Cardiac septum (tissue), 1 donor: ENCODE data around the gene PLXND1. TPM values are rescaled to one million over a fixed set of nuclear protein-coding genes. Genes with fewer than 3 reads are reported as not detected.
"Not testable (repeated sequence)": the region's sequence is repeated elsewhere in the genome, so short reads cannot be mapped to it uniquely, and the experiment has no call there.

Experiments
- DNase-seq: peaks from one replicate; pipeline ENCODE4 v3.0.0-alpha.2; 2020; ENCODE audit warnings: low spot score
- intact Hi-C: fragments of 100-400 bp; cut with DNase I; formaldehyde crosslinking; loops from one replicate; pipeline ENCODE4 v1.14.0; 2022
- total RNA-seq: library from RNA; stranded (reverse); fragmentation: NEBNext Ultra II Directional; extraction: Animal tissue kit (Norgen Biotek cat#: 25700); gene quantifications from one replicate; pipeline ENCODE4 v1.2.1, GENCODE V29; 2021
- donor health status: DM: no; HTN: no; CAD: no.

PLXND1 gene
- total RNA-seq, 1 donor from 2014 or later, result 54.8 TPM

DNA sequence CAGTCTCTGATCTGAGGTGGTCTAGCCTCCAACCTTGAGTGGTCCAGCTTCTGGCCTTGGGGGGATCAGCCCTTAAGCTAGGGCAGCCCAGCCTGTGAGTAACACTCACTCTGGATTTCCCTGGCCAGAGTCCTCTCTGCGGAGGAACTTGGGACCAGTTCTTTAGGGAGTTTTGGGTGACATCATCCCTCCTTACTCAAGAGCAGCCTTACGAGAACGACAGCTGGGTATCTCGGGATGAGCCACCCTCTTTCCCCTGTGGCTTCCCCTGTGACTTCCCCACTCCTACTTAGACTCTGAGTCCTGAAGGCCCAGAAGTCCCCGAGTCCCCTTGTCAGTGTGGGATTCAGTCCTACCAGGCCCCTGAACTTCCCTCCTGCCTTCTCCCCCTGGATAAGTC, 10.2 kb upstream of the PLXND1 start:
- intact Hi-C loops, result no loop called here
- DNase-seq, result no peak

DNA sequence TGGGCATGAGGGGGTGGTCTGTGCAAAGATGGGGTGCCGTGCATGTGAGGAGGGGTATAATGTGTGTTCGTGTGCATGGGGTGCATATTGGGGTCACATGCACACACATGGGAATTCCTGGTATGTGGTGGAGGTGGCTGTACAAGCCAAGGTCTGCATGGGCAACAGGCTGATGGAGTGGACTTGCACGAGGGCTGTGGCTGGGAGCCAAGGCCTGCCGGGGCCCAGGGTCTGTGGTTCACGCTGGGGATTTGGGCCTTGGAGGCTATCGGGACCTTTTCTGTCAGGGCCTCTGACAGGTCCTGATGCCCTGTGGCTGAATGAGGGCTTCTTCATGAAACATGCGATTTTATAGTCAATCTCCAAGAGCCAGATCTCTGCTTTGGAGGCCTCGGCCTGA, 9.8 kb upstream of the PLXND1 start:
- intact Hi-C loops, result no loop called here
- DNase-seq, result no peak

DNA sequence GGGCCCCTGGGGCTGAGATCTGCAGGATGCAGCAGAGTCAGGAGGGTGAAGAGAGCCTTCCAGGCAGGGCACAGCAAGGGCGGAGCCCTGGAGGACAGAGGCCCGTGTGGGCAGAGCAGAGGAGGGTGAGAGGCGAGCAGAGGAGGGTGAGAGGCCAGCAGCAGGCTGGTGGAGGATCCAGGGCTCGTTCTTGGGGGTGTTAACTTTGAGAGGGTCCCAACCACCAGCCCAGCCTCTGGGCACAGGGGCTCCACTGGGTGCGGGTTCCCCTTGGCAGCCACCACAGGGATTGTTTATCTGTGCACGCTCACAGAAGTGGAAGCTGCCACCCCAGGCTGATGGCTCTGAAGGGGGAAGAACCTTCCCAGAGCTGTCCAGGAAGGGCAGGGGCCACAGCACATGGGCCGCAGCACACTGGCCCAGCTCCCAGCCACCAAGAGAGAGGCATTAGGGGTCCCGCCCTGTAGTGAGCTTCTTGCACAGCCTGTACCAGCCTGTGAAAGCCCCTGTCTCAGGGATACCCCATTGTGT, 9.3 kb upstream of the PLXND1 start:
- no peak for DNase-seq
- intact Hi-C loops, result no loop called here

DNA sequence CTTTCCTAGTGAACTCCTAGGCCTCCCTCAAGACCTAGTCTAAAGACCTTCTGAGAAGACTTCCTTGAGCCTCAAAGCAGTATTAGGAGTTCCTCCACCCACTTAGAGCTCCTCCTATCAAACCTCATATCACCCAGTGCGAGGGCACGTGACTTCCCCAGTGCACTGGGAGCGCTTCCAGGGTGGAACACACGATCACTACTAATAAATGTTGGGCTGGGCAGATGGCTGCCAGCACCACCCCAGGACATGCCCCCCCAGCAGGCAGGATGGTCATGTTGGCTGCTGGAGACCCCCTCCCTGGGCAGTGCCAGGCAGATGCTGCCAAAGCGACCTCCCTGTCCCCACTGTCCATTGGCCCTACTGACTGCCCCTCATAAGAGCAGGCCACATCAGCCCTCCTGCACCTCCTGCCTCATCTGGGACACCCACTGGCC, 8.5 kb upstream of the PLXND1 start:
- DNase-seq, result no peak
- intact Hi-C loops, result no loop called here

DNA sequence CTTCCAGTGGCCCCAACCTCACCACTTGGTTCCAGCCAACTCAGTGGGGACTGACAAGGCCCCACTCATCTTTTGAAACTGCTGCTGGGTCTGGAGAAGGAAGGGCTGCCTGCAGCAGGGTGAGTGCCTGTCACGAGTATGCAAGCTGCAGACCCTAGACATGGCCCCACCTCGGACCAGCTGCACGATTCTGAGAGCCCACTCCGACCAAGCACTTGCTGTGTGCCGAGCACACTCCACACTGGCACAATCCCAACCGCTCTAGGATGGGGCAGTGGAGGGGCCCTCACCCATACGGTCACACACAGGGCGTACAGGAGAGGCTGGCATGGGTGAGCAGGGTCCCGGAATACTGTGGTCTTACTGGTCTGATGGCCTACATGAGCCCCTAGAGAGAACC, 8.0 kb upstream of the PLXND1 start:
- intact Hi-C loops, result no loop called here
- no peak for DNase-seq

DNA sequence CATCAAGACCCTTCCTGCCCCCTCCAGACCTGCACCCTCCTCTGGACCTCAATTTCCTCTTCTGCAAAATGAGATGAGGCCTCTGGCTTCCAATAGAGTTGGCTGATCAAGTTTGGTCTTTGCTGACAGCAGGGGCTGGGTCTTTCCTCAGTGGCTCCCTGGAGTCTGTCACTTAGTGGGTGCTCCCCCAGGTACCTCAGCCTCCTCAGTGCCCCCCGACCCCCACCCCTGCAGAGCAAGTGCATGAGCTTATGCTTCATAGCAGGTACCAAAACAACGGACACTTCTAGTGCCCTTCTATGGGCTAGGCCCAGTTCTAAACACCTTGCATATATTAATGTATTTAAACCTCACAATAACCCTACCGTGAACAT, 6.9 kb upstream of the PLXND1 start:
- no peak for DNase-seq
- intact Hi-C loops, result no loop called here

DNA sequence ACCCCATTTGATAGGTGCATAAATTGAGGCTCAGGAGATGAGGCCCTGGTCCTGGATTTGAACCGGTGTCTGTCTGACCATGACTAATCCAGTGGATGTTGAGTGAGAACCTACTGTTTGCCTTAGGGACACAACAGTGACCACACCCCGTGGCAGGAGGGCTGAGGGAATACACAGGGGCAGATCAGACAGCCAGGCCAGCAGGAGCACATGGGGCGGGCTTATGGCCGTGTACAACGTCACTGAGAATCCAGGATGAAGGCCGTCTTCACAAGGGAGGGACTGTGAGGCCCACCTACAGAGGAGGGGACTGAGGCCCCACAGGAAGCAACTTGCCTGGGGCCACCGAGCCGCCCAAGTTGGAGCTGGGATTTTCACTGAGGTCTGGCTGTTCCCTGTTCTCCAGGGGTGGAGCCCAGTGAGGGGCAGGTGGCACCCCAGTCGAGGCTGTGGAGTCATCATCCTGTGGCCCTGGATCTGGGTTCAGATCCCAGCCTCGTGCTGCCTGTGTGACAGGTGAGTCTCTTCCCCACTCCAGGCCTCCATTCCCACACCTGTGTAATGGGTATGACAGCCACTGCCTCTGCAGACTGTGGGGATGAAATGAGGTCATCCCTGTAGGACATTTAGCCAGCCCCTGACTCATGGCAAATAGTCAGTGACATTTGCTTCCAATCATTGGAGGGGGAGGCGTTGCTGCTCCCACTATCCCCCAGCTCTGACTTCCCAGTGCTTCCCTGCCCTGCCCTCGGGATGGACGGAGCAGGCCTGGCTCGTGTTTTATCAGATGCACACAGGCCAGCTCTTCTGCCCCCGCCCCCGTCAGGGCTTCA, 6.3 kb upstream of the PLXND1 start:
- intact Hi-C loops, result no loop called here
- DNase-seq, result no peak

DNA sequence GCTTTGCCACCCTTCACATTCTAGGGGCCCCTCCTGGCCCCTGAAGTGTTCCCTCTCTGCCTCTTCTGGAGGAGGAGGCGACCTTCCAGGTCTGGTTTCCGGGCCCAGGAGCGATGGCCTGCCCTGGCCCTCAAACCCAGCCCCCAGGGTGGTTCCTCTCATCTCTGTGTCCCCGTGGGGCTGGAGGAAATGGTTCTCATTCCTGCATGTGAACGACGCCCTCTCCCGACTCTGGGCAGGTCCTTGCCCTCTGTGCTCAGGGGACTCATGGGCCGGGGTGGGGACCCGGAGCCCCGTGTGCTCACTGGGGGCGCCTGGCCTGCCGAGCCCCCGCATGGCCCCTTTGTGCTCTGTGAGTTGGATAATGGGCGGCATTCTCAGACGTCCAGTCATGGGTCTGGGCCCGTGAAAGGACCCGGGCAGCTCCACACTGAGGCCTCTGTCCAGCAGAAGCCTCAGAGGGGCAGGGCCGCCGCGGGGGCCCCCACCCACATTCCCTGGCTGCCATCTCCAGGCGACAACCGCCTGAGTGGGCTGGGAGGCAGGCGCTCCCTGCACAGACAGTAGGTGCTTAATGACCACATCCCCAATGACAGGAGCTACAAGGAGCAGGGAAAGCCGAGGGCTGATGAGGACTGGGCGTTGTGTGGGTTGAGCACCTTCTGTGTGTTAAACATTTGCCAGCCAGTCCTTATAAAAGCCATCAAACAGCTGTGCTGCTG, 5.5 kb upstream of the PLXND1 start:
- no peak for DNase-seq
- intact Hi-C loops, result no loop called here

DNA sequence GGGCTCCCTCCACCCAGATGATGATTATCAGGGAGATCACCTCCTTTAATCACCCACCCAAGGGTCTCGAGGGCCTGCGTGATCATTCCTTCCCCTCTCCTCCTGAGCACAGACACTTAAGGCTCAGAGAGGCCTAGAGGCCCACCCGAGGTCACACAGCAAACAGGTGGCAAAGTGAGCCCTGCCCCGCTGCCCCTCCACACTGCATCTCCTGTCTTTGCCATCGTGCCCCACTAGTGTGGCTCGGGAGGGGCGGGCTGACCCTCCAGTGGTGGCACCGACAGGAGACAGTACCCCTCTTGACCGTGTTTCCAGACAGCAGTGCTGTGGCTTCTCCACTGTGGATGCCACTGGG, 4.9 kb upstream of the PLXND1 start:
- DNase-seq, result no peak
- intact Hi-C loops, result no loop called here

DNA sequence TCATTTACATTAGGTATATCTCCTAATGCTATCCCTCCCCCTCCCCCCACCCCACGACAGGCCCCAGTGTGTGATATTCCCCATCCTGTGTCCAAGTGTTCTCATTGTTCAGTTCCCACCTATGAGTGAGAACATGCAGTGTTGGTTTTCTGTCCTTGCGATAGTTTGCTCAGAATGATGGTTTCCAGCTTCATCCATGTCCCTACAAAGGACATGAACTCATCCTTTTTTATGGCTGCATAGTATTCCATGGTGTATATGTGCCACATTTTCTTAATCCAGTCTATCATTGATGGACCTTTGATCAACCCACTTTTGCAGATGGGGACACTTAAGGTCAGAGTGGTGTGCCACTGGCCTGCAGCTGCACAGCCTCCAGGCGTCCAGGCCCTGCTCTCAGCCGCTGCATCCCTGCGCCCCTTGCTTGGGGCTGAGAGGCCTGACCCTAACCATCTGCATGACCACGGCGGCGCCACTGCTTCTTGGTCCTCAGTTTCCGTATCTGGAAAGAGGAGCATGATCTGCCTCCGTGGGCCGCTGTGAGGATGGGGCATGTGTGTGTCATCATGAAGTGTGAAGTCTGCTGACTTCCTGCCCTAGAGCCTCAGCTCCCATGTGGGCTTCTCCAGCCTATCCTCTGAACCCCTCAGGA, 4.4 kb upstream of the PLXND1 start:
- DNase-seq, intact Hi-C loops: not testable (repeated sequence)

DNA sequence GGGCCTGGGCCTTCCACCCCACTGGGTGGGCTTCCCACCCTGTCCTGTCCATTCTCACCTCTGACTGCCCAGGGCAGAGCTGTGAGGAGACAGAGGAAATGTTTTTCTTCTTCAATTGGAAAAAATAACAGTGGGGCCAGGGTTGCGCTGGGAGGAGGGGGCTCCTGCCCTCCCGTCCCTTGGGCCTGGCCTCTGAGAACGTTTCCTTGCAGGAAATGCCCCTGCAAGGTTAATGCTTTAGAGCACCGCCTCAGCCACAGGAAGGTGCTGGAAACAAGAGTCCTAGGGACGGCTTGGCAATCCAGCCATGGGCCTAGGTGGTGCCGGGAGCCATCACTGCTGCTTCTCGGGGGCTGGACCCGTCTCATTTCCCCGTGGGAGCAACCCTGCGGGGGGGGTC, 3.8 kb upstream of the PLXND1 start:
- no peak for DNase-seq

DNA sequence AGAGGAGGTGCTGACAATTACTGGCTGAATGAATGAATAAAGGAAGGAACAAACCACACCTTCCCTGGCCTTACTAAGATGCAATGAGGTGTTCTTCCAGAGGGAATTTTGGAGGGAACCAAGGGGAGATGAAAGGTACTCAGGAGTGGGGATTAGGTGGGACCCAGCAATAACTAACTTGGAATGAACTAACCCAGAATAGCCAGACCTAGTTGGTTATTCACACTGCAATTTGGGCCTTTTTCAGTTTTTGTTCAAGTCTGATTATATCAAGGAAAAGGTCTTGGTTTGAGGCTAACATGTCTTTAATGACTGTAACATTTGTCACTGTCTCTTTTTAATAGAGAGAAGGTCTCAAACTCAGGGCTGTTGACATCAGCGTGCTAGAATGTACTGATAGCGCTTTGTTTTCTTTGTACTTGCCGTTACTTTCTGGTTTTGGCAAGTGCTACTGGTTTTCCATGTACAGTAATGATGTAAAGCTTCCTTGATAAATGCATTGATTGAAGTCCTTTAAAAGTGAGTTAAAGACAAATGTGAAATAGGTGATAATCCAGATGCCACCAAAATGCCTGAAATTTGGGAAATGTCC, 3.2 kb upstream of the PLXND1 start:
- intact Hi-C loops, result loop anchor here (5.0 to 10.0 kb wide), 2 partner anchors 117 to 225 kb away; no protein-coding TSS in a partner anchor

More for the DNA sequence above, 3.8 kb upstream of the PLXND1 start:
- intact Hi-C loops, result no loop called here

DNA sequence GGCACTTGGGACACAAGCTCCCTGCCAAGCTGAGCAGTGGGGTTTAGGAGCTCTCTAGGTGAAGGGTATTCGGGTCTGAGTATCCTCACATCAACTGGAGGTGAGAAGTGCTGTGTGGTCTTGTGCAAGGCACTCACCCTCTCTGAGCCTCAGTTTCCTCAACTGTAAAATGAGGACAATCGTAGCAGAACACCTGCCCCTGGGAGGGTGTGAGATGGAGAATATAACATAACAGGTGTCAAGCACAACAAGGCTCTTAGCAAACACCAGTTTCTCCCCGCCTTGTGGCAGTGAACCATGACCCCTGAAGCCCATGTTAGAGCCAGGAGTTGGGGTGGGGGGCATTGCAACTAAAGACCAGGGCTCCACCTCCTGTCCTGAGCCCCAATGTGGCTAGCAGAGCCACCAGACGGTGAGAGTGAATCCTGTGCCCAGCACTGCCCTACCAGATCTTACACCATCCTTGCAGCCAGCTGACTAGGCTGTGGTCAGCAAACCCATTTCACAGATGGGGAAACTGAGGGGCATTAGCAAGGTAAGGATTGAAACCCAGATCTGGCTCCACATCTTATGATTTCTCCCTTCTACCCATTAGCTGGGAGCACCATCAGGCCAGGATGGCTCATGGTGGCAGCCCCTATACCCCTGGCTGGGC, 2.6 kb upstream of the PLXND1 start:
- DNase-seq, result no peak
- intact Hi-C loops, result loop anchor here (5.0 to 10.0 kb wide), 2 partner anchors 117 to 224 kb away; no protein-coding TSS in a partner anchor

More for the DNA sequence above, 3.2 kb upstream of the PLXND1 start:
- no peak for DNase-seq

DNA sequence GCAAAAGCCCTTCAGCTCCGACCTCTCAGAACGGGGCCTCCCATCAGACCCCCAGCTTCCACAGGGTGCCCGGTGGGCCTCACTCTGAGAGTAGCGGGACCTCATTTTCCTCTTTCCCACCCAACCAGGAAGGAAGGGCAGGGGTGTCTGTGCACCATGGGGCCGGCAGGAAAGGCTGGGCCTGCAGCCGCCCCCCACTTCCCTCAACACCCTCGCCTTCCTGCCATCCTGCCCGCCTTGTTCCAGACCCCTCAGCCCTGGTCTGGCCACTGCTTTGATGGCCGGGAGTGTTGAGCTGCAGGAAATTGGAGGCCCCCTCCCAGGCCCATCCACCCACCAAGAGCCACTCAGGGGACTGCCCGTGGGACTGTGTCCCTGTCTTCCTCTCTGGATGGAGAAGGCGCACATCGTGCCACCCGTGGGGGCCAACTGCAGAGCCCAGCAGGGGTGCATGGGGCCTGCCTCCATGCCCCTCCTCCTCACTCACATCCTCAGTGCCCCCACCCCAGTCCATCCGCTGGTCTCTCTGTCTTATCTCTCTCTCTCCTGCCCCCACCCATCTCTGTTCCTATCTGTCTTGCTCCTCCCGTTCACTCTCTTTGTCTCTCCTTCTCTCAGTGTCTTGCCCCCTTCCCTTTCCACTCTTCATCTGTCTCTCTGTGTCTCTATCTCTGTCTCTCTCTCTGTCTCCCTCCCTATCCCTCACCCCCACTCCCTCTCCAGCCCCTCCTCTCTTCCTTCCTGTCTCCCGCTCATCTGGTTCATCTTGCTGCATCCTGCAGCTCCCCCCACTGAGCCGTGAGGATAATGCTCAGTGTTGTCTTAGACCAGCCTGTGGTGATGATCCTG, 1.8 kb upstream of the PLXND1 start:
- intact Hi-C loops, result loop anchor here (5.0 to 10.0 kb wide), 2 partner anchors 116 to 224 kb away; no protein-coding TSS in a partner anchor
- DNase-seq, result no peak

DNA sequence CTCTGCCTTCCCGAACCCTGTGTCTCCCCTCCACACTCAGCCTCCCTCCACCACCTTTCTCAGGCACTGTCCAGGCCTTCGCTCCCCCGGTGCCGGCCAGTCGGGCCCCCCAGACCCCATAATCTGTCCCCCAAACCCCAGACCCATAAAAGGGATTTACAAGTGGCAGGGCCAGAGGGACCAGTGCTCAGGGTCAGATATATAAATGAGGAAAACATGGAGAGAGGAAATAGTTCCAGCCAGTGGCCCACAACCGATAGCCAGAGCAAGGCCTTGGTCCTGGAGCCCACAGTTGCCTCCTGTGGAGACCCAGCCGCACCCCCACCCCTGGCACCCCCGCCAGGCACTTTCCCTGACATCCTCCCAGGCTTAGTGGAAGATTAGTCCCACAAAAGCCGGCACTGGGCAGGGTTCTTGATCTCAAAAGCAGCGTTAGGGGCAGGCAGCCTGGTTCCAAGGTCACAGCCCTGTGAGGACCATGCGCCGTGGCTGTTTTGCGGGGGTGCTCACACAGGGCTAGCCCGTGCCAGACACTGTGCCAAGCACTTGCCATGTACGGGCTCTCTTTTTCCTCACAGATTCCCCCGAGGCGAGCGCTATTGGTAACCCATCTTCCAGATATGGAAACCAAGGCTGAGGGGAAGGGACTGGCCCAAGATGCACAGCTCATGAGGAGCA, 1.1 kb upstream of the PLXND1 start:
- DNase-seq, result no peak
- intact Hi-C loops, result loop anchor here (2.0 to 10.0 kb wide), 3 partner anchors 15 to 223 kb away; no protein-coding TSS in a partner anchor

DNA sequence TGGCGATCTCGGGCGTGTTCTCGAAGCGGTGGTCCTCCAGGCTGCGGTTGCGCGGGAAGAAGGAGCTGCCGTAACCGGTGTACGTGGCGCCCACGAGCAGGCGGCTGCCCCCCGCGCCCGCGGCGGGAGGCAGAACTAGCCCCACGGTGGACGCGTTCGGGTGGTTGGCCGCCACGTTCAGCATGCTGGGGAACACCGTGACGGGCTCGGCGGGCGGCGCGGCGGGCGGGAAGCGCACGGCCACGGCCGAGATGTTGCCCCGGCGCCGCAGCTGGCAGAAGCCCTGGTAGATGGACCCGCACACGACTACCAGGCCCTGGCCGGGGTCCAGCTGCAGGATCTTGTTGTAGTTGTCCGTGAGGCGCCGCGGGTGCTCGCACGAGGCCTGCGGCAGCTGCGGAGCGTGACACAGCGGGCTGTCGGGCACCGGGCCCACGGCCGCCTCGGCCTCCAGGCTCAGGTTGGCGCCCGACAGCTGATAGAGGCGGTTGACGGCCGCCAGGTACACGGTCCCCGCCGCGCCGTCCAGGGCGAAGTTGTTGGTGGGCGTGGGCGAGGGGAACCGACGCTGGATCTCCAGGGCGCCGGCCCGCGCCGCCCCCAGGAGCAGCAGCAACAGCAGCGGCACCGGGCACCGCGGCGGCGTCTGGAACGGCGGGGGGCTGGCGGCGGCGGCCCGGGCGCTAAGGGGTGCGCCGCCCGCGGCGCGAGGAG, 397 bp downstream of the PLXND1 start:
- DNase-seq, result no peak
- intact Hi-C loops, result loop anchor here (2.0 to 10.0 kb wide), 3 partner anchors 13 to 221 kb away; no protein-coding TSS in a partner anchor
